KMS-11 (cell line): ENCODE results near the gene NOP9.

Experiments
- H2AFZ ChIP-seq: fragments of 200-600 bp; sonication (generic); 2 replicates; pipeline ENCODE4 v1.6.1; 2016; ENCODE audit warnings: antibody characterized with exemption, mixed run types, low read depth
- H3K27ac ChIP-seq: fragments of 200-600 bp; sonication (generic); 2 replicates; pipeline ENCODE4 v1.6.1; 2016; ENCODE audit warnings: mild to moderate bottlenecking, mixed run types
- H3K27me3 ChIP-seq: fragments of 200-600 bp; sonication (generic); 2 replicates; pipeline ENCODE4 v1.6.1; 2017; ENCODE audit warnings: mild to moderate bottlenecking, low read depth, mixed run types, moderate library complexity; ENCODE audit not compliant: insufficient read depth
- H3K36me3 ChIP-seq: fragments of 200-600 bp; sonication (generic); 2 replicates; pipeline ENCODE4 v1.6.1; 2017; ENCODE audit warnings: mild to moderate bottlenecking, mixed run types; ENCODE audit not compliant: insufficient read depth
- H3K4me1 ChIP-seq: fragments of 200-600 bp; sonication (generic); 2 replicates; pipeline ENCODE4 v1.6.1; 2016; ENCODE audit warnings: mild to moderate bottlenecking, low read depth, mixed run types; ENCODE audit not compliant: poor library complexity, severe bottlenecking
- H3K4me2 ChIP-seq: fragments of 200-600 bp; sonication (generic); 2 replicates; pipeline ENCODE4 v1.7.0; 2016; ENCODE audit warnings: mild to moderate bottlenecking, mixed run types
- H3K4me3 ChIP-seq: fragments of 200-600 bp; sonication (generic); IDR thresholded peaks from 2 replicates; pipeline ENCODE4 v1.6.1; 2017; ENCODE audit warnings: low read depth, low read length, mixed read lengths; ENCODE audit not compliant: insufficient read depth
- H3K79me2 ChIP-seq: fragments of 200-600 bp; sonication (generic); 2 replicates; pipeline ENCODE4 v1.6.1; 2016; ENCODE audit warnings: low read depth, mixed run types; ENCODE audit not compliant: insufficient read depth
- H3K9ac ChIP-seq: fragments of 200-600 bp; sonication (generic); 2 replicates; pipeline ENCODE4 v1.6.1; 2016; ENCODE audit warnings: mild to moderate bottlenecking, mixed run types
- H4K20me1 ChIP-seq: fragments of 200-600 bp; sonication (generic); 2 replicates; pipeline ENCODE4 v1.6.1; 2016; ENCODE audit warnings: mild to moderate bottlenecking, mixed run types; ENCODE audit not compliant: insufficient read depth
- CTCF ChIP-seq: fragments of 200-600 bp; sonication (generic); conservative IDR thresholded peaks from 2 replicates; pipeline ENCODE4 v1.6.1; 2017; ENCODE audit warnings: low read depth, mild to moderate bottlenecking, antibody characterized with exemption, low read length, moderate library complexity, mixed read lengths

NOP9 gene

GRCh38 chr14:24323341-24323740 lies 23.7 kb downstream of the NOP9 start:
- Histone ChIP-seq H3K4me1 (peaks cover 16% of the 10 kb centered on the region), H2AFZ (no peak overlapping the region), H3K27ac (no peak overlapping the region), H3K9ac (no peak overlapping the region), H3K4me3 (no peak overlapping the region), H3K79me2 (no peaks in the 10 kb centered on the region), H3K36me3 (no peaks in the 10 kb centered on the region), H4K20me1 (no peaks in the 10 kb centered on the region), H3K27me3 (no peaks in the 10 kb centered on the region), H3K4me2 (no peak overlapping the region)
- no peak for TF ChIP-seq CTCF

GRCh38 chr14:24324024-24324423 lies 24.4 kb downstream of the NOP9 start:
- Histone ChIP-seq H3K79me2 (no peaks in the 10 kb centered on the region), H3K4me3 (no peak overlapping the region), H3K4me1 (peaks cover 16% of the 10 kb centered on the region), H3K27ac (no peak overlapping the region), H3K27me3 (no peaks in the 10 kb centered on the region), H3K4me2 (no peak overlapping the region), H2AFZ (no peak overlapping the region), H4K20me1 (no peaks in the 10 kb centered on the region), H3K9ac (no peak overlapping the region), H3K36me3 (no peaks in the 10 kb centered on the region)
- no peak for TF ChIP-seq CTCF

- no peak for TF ChIP-seq CTCF
- H3K4me2 ChIP-seq, result no peak overlapping the region
- H3K36me3 ChIP-seq, result no peaks in the 10 kb centered on the region
- H3K79me2 ChIP-seq, result no peaks in the 10 kb centered on the region
- no peaks in the 10 kb centered on the region for H3K27me3 ChIP-seq
- H3K9ac ChIP-seq, result no peak overlapping the region
- H3K4me1 ChIP-seq, result peaks cover 16% of the 10 kb centered on the region
- H2AFZ ChIP-seq, result no peak overlapping the region
- H3K4me3 ChIP-seq, result no peak overlapping the region
- H4K20me1 ChIP-seq, result no peaks in the 10 kb centered on the region
- no peak overlapping the region for H3K27ac ChIP-seq
Measured at GRCh38 chr14:24325041-24325530, 25.4 kb downstream of the NOP9 start.

GRCh38 chr14:24325963-24326362 lies 26.3 kb downstream of the NOP9 start:
- no peaks in the 10 kb centered on the region for H3K27me3 ChIP-seq
- no peak overlapping the region for H3K27ac ChIP-seq
- no peaks in the 10 kb centered on the region for H3K36me3 ChIP-seq
- H3K4me2 ChIP-seq, result no peak overlapping the region
- TF ChIP-seq CTCF, result no peak
- no peak overlapping the region for H3K9ac ChIP-seq
- no peak overlapping the region for H2AFZ ChIP-seq
- H3K4me3 ChIP-seq, result no peak overlapping the region
- H4K20me1 ChIP-seq, result no peaks in the 10 kb centered on the region
- H3K4me1 ChIP-seq, result peaks cover 10% of the 10 kb centered on the region
- H3K79me2 ChIP-seq, result no peaks in the 10 kb centered on the region

GRCh38 chr14:24327303-24327702 lies 27.7 kb downstream of the NOP9 start:
- Histone ChIP-seq H3K9ac (no peak overlapping the region), H3K27me3 (no peaks in the 10 kb centered on the region), H3K36me3 (no peaks in the 10 kb centered on the region), H3K79me2 (no peaks in the 10 kb centered on the region), H3K4me1 (peaks cover under 1% of the 10 kb centered on the region), H3K4me3 (no peak overlapping the region), H4K20me1 (no peaks in the 10 kb centered on the region), H2AFZ (no peak overlapping the region), H3K4me2 (no peak overlapping the region), H3K27ac (no peak overlapping the region)
- TF ChIP-seq CTCF, result no peak
